Suppressor macrophage treated with lipopolysaccharide for 4 hours (primary cell): ENCODE results near the gene LECT2.

ENCODE experiments used
- DNase-seq: peaks from one replicate; pipeline ENCODE4 v3.0.0-alpha.2; 2020

The LECT2 gene

DNA sequence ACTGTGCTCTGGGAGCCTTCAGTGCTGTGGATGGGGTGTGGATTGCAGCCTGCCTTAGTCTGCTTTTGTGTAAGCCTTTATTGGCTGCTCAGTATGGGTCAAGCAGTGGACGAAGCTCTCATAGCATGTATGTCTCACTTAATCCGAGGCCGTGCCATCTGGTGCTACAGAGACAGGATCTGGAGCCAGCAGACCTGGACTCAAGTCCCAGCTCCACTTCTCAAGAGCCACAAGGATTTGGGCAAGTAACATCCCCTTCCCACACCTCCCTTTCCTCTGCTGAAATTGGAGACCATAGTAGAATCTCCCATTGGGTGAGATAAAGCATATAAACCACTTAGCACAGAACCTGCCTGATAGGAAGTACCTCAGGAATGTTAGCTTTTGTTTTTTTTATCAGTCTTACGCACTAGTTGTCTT is 23.4 kb upstream of the LECT2 start:
- DNase-seq = no peak

DNA sequence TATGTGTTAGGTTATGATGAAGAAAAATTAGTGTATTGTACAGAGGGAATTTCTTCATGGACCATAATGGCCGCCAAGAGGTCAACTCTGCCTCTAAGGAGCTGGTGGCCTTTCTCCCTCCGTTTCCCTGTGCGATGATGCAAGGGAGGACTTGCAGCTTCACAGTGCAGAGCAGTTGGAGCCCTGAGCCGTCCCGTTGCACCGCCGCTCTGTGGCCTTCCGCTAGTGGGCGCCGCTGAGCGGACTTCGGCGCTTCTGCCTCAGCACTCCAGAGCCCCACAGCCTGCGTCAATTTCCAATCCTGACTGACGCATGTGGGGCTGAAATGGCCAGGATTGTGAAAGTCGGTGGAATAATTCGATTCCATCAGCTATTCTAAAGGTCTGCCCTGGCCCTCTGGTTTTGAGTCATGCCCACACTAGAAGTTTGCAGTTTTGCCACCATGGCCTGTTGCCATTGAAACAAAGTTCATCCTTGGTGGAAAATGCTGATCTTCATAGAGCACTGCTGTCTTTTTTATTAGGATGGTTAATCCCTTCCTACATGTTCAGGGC is 22.7 kb upstream of the LECT2 start:
- DNase-seq = peak; percentile 98

DNA sequence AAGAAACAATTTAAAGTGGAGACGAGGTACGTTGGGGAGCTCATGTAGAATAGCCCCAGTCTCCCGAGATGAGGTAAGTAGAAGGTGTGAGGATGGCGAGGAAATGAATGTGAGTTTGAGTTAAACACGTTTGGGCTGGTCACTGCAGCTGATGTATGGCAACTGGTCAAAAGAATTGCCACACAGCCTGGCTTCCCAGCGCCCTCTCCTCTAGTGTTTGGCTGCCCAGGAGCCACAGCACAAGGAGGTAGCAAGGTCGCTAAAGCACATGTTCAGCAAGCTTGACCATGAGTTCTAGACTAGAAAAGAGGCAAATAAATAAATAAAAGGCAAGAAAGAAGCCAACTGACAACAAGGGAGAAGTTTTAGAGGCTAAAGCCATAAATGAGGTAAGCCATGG is 21.4 kb upstream of the LECT2 start:
- DNase-seq = no peak

DNA sequence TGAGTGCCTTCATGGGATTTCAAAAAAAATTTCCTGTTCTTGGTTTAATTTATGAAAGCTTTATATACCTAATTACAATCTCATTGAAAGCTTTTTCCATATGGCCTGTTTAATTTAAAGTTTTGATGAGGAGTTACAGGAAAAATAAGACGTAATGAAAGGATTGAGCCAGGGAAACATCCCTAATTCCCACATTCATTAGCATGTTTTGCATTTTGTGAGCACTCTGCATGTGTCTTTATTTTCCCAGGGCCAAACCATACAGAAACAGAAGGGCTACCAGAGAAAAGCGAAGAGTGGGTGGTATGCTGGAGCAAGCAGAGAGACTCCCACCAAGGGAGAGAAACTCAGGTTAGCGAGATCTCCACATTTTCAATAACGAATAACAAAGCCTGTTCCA is 20.3 kb upstream of the LECT2 start:
- no peak for DNase-seq

DNA sequence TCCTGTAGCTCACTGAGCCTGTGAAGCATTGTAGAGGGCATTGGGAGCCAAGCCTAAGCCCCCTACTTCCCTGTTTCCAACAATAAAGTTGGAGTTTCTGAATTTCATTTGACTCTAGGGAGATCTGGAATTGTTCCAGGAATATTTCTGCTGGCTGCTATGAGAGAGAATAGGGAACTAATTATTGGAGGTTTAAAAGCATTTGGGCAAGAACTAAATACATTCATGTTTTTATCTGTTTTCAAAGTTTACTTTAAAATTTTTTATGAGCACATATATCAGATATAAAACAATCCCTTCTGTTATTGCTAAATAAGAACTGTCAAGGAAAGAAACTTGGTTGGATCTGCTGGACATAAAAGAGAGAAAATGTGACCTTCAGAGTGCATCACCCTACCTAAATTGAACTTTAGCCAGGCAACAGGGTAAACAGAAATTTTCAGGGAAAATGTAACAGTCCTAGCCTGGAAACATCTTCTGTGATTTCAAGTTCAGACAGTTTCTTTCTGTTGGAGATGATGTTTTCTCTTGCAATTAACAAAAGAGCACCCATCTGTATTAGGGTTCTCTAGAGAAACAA is 19.3 kb upstream of the LECT2 start:
- no peak for DNase-seq

DNA sequence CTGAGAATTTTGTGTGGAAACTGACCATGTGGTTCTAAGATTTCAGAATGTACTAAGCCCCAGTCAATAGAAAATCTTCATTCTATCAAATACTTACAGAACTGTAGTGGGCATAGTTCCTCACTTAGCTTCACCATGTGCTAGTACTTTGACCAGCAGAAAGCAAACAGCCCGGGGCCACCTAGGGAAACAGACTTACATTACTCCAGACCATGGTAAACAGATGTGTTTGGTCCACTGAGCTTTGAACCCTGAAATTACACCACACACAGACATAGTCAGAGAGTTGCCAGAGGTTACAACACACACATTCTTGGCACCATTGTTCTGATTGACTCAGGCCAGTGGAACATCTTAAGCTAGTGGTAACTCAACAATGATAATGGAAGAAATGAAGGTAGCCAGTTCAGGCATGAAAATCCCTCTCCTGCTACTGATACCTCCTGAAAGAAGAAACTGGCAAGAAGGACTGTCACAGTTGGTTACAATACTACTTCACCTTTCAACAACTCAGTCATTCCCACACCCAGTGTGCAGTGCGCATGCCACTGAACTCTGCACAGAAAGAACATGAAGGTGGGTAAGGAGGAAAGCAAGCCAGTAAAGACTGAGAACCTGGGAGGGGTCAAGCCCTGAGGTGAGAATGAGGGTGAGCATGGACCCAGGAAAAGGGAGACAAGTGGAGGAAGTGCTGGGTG is 18.7 kb upstream of the LECT2 start:
- no peak for DNase-seq

DNA sequence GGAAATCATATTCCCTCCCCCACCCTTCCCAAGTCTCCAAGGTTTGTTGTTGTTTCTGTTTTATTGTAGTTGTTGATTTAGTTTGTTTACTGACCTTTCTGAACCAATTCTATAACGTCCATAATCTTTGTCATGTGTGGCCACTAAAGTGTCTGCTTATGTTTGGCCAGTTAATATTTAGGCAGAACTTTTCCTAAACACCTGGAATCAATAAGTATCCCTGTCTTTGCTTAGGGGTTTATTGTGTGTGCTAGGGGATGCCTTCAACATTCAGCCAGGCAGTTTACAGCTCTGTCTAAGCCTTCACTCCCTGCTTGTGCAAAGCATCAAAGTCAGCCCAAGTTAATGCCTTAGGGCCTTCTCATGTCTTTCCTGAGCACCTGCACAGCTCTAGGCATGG is 16.9 kb upstream of the LECT2 start:
- DNase-seq = no peak

DNA sequence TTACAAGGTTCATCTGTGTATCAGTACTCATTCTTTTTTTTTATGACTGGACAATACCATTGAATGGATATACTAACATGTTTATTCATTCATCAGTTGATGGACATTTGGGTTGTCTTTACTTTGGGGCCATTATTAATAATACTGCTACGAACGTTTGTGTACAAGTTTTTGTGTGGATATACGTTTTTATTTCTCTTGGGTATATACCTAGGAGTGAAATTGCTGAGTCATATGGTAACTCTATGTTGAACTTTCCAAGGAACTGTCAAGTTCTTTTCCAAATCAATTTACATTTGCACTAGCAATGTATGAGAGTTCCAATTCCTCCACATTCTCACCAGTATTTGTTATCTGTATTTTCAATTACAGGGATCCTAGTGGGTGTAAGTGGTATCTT is 12.0 kb upstream of the LECT2 start:
- no peak for DNase-seq

DNA sequence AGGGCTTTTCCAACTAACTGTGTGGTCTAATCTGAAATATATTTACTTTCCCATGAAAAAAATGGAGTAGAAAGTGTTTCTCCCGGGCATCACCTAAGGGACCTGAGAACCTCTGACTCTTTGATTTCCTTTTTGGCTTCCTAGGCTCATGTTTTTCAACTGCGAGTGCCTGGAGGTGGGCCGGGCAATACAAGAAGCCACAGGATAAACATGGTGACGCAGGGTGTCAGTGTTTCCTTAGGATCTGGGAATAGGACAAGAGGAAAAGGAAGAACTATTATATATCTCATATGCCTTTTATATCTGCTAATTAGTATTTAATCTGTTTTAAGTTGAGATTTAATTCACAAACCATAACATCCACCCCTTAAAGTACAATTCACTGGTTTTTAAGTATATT is 11.4 kb upstream of the LECT2 start:
- DNase-seq = no peak

DNA sequence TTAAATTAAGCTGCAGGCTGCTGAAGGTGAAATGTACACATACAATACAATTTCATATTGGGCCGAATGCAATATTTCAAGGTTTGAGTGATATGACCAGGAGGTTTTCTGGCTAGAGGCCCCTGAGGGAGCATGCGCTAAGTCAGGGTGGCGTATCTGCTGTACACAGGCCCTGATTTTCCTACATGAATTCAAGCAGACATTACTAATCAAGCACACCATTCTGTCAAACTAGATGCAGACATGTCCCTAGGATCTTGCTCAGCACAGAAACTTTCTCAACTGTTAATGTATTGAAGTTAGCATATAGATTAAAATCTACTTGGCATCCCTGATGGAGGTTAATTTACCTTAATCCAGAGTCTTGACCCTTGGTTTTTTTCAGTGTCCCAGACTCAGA is 10.7 kb upstream of the LECT2 start:
- DNase-seq = no peak

DNA sequence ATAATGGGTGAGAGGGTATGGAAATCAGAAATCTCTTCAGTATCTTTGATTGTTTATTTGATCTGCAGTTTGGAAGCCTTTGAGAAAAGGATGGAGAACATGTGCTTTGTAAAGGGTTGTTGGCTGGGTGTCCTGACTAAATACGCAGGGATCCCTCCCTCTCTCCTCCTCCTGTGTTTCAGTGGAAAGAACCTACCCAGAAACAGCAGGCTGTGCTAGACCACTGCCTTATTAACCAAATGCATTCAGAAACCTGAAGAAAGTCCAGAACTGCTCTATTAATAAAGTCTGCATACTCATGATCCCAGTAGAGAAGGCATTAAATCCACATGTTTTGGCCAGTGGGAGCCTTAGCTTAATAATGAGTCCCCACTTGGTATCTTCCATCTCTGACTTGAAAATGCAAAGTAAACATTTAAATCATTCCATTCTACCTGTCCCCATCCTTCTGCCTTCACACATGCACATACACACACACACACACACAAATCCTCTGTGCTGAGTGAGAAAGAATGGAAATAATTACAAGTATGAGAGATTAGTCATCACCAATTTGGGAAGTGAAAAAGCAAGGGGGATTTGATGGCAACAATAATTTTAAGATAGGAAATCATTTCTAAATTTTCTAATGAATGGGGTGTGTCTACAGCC is 10.0 kb upstream of the LECT2 start:
- DNase-seq = peak; percentile 56

DNA sequence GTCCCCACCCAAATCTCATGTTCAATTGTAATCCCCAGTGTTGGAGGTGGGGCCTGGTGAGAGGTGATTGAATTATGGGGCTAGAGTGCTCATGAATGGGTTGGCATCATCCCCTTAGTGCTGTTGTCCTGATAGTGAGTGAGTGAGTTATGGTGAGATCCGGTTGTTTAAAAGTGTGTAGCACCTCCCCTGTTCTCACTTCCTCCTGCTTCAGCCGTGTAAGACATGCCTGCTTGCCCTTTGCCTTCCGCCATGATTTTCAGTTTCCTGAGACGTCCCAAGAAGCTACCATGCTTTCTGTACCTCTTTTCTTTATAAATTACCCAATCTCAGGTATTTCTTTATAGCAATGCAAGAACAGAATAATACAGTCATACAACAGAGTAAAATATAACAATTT is 742 bp upstream of the LECT2 start:
- DNase-seq = no peak

DNA sequence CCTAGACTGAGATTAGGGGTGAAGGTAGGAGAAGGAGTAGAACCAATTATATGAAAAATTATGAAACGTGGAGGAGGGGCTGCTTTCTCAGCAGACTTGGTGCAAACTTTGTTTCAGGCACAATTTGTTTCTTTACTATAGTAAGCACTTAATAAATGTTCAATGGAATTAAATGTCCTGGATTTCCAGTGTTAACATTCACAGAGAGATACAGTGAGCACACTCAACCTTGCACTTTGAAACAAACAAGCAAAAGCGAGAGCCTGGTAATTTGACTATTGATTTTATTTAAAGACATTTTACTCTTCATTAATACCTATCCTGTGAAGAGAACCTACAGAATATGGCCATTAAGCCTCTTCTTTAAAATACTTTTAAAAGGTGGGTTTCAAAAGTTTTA is 933 bp downstream of the LECT2 start:
- no peak for DNase-seq

DNA sequence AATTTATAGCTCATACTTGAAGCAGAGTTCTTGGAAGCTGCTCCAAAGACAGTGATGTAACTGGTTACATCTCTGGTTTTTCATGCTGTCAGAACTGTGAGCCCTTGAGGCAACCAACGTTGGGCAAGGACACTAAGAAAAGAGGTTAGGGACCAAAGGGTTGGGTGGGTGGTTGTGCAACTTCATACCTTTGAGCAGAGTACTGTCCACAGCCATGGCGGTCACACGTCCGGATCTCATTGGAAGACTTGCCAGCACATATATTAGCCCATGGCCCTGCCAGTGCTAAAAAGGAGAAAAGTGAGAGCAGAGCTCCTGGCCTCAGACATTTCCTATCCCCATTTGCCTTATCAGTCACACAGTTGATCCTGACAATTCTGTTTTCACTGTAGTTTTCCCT is 2.1 kb downstream of the LECT2 start:
- no peak for DNase-seq

DNA sequence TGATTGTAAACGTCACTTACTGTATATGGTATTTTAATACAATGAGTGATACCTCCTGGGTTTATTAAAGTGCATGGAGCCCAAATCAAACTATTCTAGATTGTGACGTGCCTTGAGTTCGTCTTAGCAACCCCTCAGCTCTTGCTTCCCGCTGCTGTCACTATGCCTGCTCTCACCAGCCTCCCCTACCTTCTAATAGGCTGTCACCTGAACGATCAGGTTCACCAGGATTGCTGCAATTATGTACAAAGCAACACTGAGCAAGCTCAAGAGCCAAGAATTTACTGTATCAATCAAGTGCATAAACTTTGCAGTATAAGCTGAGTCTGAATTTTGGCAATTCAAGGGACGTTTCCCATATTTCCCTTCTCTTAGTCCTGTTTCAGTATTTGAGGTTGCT is 3.0 kb downstream of the LECT2 start:
- no peak for DNase-seq

DNA sequence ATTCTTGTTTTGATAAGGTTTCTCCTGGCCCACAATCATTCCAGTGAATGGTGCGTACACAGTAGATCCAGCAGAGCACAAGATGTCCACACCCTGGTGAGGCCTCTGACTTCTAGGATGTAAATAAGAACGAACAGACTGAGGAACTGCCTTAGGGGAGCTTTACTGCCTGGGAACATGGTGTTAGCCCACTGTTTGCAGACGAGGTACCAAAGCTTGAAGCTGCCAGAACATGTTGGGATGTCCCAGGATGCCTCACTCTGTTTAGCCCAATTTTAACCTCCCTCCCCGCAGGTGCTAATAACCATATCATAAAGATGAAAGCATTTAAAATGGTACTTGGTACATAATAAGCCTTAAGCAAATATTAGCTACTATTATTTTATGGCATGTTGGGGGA is 3.5 kb downstream of the LECT2 start:
- DNase-seq = no peak

DNA sequence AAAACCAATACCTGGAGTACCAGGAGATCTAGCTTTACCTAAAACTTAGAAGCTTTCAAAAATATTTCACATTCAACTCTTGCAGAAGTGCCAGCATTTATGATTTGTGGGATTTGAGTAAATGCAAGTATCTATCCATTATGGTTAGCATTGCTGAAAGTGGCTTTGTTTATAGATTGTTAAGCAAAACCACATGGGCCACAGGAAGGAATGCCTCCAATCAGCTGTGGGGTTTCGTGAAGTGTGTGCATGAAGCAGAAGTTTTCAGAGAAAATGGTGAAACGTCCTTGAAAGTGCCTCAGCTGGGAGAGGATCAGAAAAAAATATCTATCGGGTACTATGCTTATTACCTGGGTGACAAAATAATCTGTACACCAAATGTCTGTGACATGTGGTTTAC is 4.2 kb downstream of the LECT2 start:
- no peak for DNase-seq

DNA sequence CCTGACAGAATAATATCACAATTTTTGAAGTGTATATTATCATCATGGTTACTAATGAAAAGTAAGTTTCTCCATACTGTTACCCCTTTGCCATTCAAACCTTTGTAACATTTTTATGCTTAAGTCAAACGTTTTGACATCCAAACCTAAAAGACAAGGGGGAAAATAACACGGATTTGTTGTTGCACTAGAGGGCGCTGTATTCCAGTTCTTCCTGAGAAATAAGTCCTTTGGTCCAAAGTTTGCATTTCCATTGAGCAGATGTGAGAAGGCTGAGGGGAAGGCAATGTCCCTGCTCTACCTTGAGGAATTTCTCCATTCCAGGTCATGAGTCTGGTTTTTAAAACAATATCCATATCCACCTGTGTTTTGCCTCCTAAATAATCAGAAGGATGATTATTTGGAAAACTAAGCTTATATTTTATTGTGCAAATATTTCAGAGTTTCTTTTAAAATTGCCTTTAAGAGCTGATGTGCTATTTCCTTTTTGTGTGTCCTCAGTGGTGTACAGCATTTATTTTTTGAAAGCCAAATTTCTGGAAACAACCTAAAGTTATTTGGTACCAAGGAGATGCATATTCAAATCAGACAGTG is 9.7 kb downstream of the LECT2 start:
- DNase-seq = peak; percentile 89

DNA sequence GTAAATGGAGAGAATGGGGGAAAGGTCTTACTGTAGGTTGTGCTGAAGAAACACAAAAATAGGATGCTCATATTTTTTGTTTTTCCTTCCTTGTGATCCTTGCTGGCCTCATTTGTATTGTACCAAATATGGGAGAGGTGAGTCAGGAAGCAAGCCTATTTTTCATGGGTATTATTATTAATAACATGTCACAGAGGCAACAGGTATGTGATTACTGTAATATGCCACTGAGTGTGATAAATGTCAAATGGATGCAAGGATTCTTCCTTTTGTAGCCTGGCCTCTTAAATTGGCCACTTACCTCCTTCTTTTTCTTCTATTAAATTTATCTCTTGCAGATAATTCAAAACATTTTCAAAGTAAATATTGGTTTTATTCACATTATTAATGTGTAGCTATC is 10.2 kb downstream of the LECT2 start:
- DNase-seq = no peak

DNA sequence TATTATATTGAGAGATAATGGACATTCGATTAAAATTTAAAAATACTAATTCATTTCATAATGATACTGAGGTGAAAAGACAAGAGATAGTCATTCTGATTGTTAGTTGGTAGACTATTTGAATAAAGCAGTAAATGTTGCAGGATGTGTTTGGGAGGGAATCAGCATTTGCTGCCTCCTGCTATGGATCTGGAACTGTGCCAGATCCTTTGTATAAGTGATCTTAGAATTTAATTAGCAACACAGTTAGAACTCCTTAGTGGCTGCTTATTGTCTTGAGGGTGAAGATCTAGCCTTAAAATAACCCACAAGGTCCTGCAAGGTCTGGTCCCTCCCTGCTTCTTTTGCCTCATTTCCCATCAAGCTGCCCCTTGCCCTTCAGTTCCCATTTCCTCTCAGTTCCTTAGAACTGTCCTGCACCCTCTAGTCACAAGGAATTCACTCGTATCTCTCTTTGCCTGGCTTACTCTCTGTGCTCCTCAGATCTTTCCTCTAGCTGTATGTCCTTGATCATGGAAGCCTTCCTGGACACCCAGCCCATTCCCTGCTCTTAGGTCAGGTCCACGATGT is 12.5 kb downstream of the LECT2 start:
- no peak for DNase-seq

DNA sequence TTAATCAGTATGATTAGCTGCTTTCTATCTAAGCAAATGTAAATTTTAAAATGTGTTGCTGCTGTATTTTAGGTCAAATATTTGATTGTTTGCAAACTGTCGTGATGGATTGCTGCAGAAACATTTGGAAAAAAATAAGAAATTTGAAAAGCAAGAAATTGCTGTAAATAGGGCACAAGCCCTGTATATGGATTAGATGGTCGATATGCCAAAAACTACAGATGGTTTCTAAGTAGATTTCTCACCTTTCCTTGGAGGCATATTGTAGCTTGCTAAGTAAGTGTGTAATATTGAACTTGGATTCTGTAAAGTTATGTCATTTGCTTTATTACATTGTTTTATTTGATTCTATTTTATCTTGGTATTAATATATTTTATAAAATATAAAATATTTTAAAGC is 13.1 kb downstream of the LECT2 start:
- no peak for DNase-seq

DNA sequence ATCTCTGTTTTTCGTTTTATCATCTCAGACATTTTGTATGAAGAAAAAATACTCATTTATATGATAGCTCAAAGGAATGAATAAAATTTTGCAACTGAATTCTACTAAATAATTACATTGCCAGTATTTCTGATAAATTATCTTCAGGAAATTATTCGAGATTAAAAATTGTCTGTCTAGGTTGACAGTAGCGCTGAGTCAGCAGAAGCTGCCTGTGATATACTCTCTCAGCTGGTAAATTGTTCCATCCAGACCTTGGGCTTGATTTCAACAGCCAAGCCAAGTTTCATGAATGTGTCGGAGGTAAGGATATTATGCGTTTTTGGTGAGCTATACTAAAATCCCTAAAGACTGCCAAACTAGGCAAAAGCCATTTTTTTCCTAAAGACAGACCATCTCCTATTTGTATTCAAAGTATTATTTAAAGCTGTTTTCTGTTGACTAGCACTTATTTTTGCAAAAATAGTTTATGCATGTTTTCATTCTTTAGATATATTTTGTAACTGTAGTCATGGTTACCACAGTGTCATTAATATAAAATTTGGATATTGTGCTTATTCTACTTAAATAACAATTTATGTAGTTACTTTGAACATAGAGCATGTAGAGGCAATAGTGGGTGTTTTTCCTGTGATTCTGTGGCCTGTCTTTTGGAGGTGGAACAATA is 17.4 kb downstream of the LECT2 start:
- no peak for DNase-seq

DNA sequence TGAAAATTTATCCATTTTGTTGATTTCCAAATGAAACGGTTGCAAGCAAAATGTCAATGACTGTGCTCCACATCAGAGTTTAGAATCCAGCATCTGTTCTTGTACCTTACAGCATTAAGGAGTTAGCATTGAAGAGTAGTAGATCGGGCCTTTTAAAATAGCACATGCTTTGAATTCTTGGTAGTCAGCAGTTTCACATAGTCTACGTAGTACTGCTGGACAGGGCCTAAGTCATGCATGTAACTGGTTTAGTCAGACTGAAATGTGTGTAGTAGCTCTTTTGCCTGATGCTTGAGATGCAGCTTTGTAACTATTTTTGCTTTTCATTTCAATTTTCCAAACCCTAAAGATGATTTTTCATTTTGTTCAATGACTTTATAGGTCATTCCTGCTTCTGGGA is 19.8 kb downstream of the LECT2 start:
- no peak for DNase-seq
